ENCODE results near the gene LNX2.

DNA sequence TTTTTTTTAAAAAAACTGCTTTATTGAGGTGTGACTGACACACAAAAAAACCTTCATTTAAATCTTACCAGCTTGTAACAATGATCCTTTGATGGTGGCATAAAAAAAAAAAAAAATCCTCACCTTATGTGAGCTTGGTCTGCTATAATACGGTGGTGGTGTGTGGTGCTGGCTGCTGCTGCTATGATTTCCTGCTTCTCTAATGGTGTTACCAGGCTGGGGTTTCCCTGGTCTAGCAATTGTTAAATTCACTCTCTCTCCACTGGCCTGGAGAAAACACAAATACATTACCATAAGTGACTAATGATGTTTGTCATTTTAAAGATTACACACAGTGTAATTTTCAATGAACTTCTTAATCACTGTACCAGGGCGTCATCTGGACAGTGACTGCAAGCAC, 60.6 kb downstream of the LNX2 start:
- TF ChIP-seq CTCF (IDR thresholded peaks at IDR 0.05) (no peak), EP300 (IDR thresholded peaks at IDR 0.05) (no peak)
